Gastrocnemius medialis (tissue), 4 donors: ENCODE results near the gene COL6A5. TPM values are rescaled to one million over a fixed set of nuclear protein-coding genes. Genes with fewer than 3 reads are reported as not detected.

Experiments used
- ATAC-seq, 2 donors: fragments of 150-250 bp; one replicate each; pipeline ENCODE4 v1.9.1; 2016
- DNase-seq, 2 donors: peaks; one replicate each; pipeline ENCODE4 v3.0.0-alpha.2; 2019
- H3K27ac ChIP-seq, 4 donors: fragments of 200-600 bp; sonication (generic); 1 replicate in 1 of 4; 2 replicates in 3 of 4; pipeline ENCODE4 v1.5.1; 2016 to 2018; ENCODE audit warnings: mild to moderate bottlenecking in 2 of 4, moderate library complexity in 1 of 4
- H3K27me3 ChIP-seq, 3 donors: fragments of 200-600 bp; sonication (generic) in 2 of 3; 1 replicate in 1 of 3; 2 replicates in 2 of 3; pipeline versions ENCODE4 v1.5.1 to v1.6.0; 2016 to 2019; ENCODE audit warnings: mild to moderate bottlenecking in 1 of 3, moderate library complexity in 1 of 3
- H3K36me3 ChIP-seq, 2 donors: fragments of 200-600 bp; sonication (generic) in 1 of 2; one replicate each; pipeline ENCODE4 v1.5.1; 2017 to 2018
- H3K4me1 ChIP-seq, 2 donors: fragments of 200-600 bp; sonication (generic) in 1 of 2; one replicate each; pipeline ENCODE4 v1.5.1; 2016 to 2017; ENCODE audit warnings: mild to moderate bottlenecking in 2 of 2
- H3K4me3 ChIP-seq, 4 donors: fragments of 200-600 bp; sonication (generic) in 3 of 4; 1 replicate in 1 of 4; 2 replicates in 3 of 4; pipeline ENCODE4 v1.5.1; 2016 to 2019; ENCODE audit warnings: mild to moderate bottlenecking in 2 of 4
- H3K9me3 ChIP-seq, 3 donors: fragments of 200-600 bp; sonication (generic) in 2 of 3; 1 replicate in 1 of 3; 2 replicates in 2 of 3; pipeline ENCODE4 v1.5.1; 2016 to 2019
- CTCF ChIP-seq, 5 experiments: fragments of 450-650 bp in 3 of 5; fragments of 200-600 bp in 2 of 5; sonication (generic) in 2 of 5; IDR thresholded peaks in 4 of 5; conservative IDR thresholded peaks in 1 of 5; 1 replicate in 4 of 5; 2 replicates in 1 of 5; pipeline ENCODE4 v1.5.1; 2016 to 2019; ENCODE audit warnings: antibody characterized with exemption in 5 of 5, mild to moderate bottlenecking in 3 of 5, moderate library complexity in 3 of 5
- POLR2A ChIP-seq, 2 donors: fragments of 450-650 bp; IDR thresholded peaks; one replicate each; pipeline ENCODE4 v1.6.1; 2017; ENCODE audit warnings: antibody characterized with exemption in 2 of 2, mild to moderate bottlenecking in 2 of 2, moderate library complexity in 2 of 2
- in situ Hi-C, 4 donors: fragments of 200-750 bp; cut with MboI; loops; one replicate each; pipeline versions ENCODE4 v1.15.0 to v1.8.0; 2017; ENCODE audit warnings: low sequenced_read_pairs in 4 of 4
- intact Hi-C: fragments of 100-400 bp; cut with DNase I; formaldehyde crosslinking; loops from one replicate; pipeline ENCODE4 v1.15.1; 2023; ENCODE audit warnings: low total_unique reads
- total RNA-seq, 4 donors: library from RNA; depleted of rRNA; stranded (reverse); fragments of >200 nt; gene quantifications; one replicate each; pipeline versions ENCODE4 v1.1.0 to v1.2.3, GENCODE V29; 2016

The COL6A5 gene
- total RNA-seq, 4 donors from 2014 or later = not detected

DNA sequence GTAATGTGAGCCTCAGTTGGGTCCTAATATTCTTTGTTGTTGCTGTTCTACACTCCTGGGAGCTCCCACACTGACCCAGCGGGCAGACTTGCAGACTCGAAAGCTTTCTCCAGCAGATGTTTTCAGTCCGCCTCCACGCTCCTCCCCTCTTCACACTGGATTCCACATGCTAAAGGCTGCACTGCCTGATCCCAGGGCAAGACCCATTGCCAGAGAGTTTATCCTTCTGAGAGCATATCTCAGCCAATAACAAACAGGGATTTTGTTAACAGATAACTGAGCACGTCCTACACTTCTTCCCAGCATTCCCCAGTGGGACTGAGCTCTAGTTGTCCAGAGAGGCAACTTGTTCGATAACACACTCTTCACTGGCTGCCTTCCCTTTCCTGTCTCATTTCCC is 163.5 kb downstream of the COL6A5 start:
- H3K4me3 ChIP-seq = no peak overlapping the region
- H3K27ac ChIP-seq = no peak overlapping the region
- no peaks in the 10 kb centered on the region for H3K27me3 ChIP-seq
- no peaks in the 10 kb centered on the region for H3K4me1 ChIP-seq
- H3K36me3 ChIP-seq = no peaks in the 10 kb centered on the region
- in situ Hi-C loops (no loop called here), intact Hi-C loops (no loop called here)
- DNase-seq (no peak), ATAC-seq (no peak)
- TF ChIP-seq POLR2A (IDR thresholded peaks at IDR 0.05) (no peak), CTCF (IDR thresholded peaks at IDR 0.05 in 4 of 5, conservative IDR thresholded peaks at IDR 0.05 in 1 of 5) (no peak)
- H3K9me3 ChIP-seq = no peaks in the 10 kb centered on the region

DNA sequence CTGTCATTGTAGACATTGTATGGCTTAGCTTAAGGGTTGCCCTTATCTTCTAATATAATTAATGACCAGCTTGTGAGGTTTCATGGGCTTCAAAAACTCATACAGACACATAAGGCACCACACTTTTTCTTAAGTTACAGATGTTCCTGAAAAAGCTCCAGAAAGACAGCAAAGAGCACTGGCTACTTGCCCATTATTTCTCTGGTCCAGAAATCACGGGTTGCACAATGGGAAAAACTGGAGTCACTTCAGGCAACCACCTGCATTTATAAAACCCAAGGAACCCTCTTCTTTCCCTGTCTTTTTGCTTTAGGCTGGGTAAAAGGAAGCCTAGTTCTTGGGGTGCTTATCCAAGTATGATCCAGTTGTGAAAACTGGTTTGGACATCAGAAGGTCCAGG is 169.2 kb downstream of the COL6A5 start:
- Histone ChIP-seq H3K27me3 (peaks cover 3 to 25% (median 19%) of the 10 kb centered on the region in 3 donors), H3K9me3 (no peaks in the 10 kb centered on the region), H3K36me3 (no peaks in the 10 kb centered on the region), H3K27ac (no peak overlapping the region), H3K4me1 (no peaks in the 10 kb centered on the region), H3K4me3 (no peak overlapping the region)
- intact Hi-C loops (no loop called here), in situ Hi-C loops (no loop called here)
- TF ChIP-seq POLR2A (IDR thresholded peaks at IDR 0.05) (no peak), CTCF (IDR thresholded peaks at IDR 0.05 in 4 of 5, conservative IDR thresholded peaks at IDR 0.05 in 1 of 5) (no peak)
- DNase-seq (peak in 1 of 2 donors; percentile 17), ATAC-seq (no peak)

DNA sequence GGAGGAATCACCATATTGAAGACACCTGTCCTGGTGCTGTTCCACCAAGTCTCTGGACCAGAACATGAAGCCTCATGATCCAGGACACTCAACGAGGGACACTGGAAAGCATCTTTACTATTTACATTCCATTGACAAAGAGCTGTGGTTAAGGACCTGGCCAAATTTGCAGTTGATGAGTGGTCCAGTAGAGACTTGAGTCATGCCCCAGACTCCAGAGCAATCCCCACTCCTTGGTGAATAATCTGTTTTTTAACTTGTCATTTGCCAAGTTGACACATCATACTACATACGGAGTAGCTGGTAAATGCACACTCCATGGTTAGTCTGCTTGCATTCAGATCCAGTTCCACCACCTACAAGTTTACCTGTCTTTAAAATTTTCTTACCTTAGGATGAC is 170.3 kb downstream of the COL6A5 start:
- H3K27ac ChIP-seq = no peak overlapping the region
- in situ Hi-C loops (no loop called here), intact Hi-C loops (no loop called here)
- no peaks in the 10 kb centered on the region for H3K9me3 ChIP-seq
- peaks cover 3 to 25% (median 19%) of the 10 kb centered on the region in 3 donors for H3K27me3 ChIP-seq
- H3K4me1 ChIP-seq = no peaks in the 10 kb centered on the region
- H3K4me3 ChIP-seq = no peak overlapping the region
- no peaks in the 10 kb centered on the region for H3K36me3 ChIP-seq
- DNase-seq = no peak
- ATAC-seq = no peak
- TF ChIP-seq POLR2A (IDR thresholded peaks at IDR 0.05) (no peak), CTCF (IDR thresholded peaks at IDR 0.05 in 4 of 5, conservative IDR thresholded peaks at IDR 0.05 in 1 of 5) (no peak)

GRCh38 chr3:130516645-130517512 is 171.4 kb downstream of the COL6A5 start, which contains the start of gene COL6A6:
COL6A6 (plus strand) TSS chr3:130517177; CDS start chr3:130560365, 43,188 bp downstream.
- no peak for DNase-seq
- in situ Hi-C loops = no loop called here

More at GRCh38 chr3:130516645-130517512, 171.4 kb downstream of the COL6A5 start, which contains the start of gene COL6A6:
- Histone ChIP-seq H3K4me1 (no peaks in the 10 kb centered on the region), H3K36me3 (no peaks in the 10 kb centered on the region), H3K9me3 (no peaks in the 10 kb centered on the region), H3K27ac (no peak within 1 kb of the TSS), H3K4me3 (no peak within 1 kb of the TSS), H3K27me3 (peaks cover 3 to 25% (median 19%) of the 10 kb centered on the region in 3 donors)
- no peak for ATAC-seq
- intact Hi-C loops = no loop called here
- TF ChIP-seq CTCF (IDR thresholded peaks at IDR 0.05 in 4 of 5, conservative IDR thresholded peaks at IDR 0.05 in 1 of 5) (no peak), POLR2A (IDR thresholded peaks at IDR 0.05) (no peak)
